GM13976 (cell line): Measurements from ENCODE around the gene FILIP1.

Source experiments
- DNase-seq: peaks from one replicate; pipeline ENCODE4 v3.0.0; 2012; ENCODE audit warnings: low spot score
- CTCF ChIP-seq: IDR thresholded peaks from 2 replicates; pipeline ENCODE4 v1.5.1; 2012; ENCODE audit warnings: borderline replicate concordance, mild to moderate bottlenecking; ENCODE audit not compliant: insufficient read depth; ENCODE audit errors: extremely low read depth, missing control alignments, control extremely low read depth
- in situ Hi-C: fragments of 300-500 bp; cut with MboI; formaldehyde crosslinking; loops from one replicate; pipeline ENCODE4 v1.12.0; 2022; ENCODE audit warnings: low sequenced_read_pairs, mixed read lengths, inconsistent platforms; ENCODE audit not compliant: unreplicated experiment

FILIP1 gene

DNA sequence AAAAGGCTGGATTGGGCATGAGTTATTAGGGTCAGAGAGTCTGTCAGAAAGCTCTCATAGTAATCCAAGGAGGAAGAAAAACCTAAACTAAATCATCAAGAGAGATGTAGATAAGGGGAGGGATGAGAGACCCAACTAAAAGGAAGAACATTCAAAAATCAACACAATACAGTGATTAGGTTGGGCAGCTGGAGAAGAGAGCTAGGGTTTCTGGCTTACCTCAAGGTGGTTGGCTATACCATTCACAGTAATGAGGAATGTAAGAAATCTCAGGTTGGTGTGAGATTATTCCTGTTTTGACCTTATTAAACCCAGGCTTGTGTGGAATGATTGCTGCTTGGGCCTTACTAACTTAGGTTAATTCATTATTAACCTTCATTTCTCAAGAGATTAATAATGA, 243.8 kb downstream of the FILIP1 start:
- no peak for TF ChIP-seq CTCF

DNA sequence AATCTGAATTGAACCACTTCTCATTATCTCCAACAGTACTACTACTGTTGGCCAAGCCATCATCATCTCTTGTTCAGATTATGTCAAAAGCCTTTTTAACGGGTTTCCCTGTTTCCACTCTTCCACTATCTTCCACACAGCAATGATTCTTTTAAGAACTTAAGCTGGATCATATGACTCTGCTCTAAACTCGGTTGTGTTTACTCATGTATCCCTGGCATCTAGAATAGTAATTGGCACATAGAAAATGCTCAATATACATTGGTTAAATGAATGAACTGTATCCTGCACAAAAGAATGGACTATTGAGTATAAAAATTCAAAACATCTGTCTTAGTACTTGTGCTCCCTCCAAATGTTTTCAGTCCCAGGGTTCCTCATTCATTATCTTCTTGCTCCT, 247.2 kb downstream of the FILIP1 start:
- in situ Hi-C loops = no loop called here
- DNase-seq = no peak
- no peak for TF ChIP-seq CTCF

More for the DNA sequence above, 243.8 kb downstream of the FILIP1 start:
- in situ Hi-C loops = no loop called here
- DNase-seq = no peak

- in situ Hi-C loops = no loop called here
These were observed 249.5 kb downstream of the FILIP1 start for GRCh38 chr6:75244063-75244584.

GRCh38 chr6:75243333-75244062, 250.1 kb downstream of the FILIP1 start, which contains the start of gene COX7A2:
Gene COX7A2 (minus strand): TSS chr6:75243801. CDS start chr6:75243734, 67 bp downstream.
- peak; percentile 79 for DNase-seq
- no peak for TF ChIP-seq CTCF
- in situ Hi-C loops = no loop called here

More at GRCh38 chr6:75244063-75244584, 249.5 kb downstream of the FILIP1 start:
- peak; percentile 11 for DNase-seq
- TF ChIP-seq CTCF = no peak
